COLO668 (cell line): ENCODE data around the gene EPHA6.

ENCODE experiments used
- DNase-seq: peaks from one replicate; lab custom pipeline; 2025; ENCODE audit not compliant: unreplicated experiment; lab: John Stamatoyannopoulos, UW

EPHA6 gene

GRCh38 chr3:96813820-96814650 is at the start of gene EPHA6:
EPHA6 (plus strand) TSS chr3:96814594.
- DNase-seq = peak; percentile 53

GRCh38 chr3:96776818-96777217 is 37.6 kb upstream of the EPHA6 start:
- DNase-seq = no peak

- no peak for DNase-seq
Observed at GRCh38 chr3:96779810-96780209, 34.6 kb upstream of the EPHA6 start.

DNA sequence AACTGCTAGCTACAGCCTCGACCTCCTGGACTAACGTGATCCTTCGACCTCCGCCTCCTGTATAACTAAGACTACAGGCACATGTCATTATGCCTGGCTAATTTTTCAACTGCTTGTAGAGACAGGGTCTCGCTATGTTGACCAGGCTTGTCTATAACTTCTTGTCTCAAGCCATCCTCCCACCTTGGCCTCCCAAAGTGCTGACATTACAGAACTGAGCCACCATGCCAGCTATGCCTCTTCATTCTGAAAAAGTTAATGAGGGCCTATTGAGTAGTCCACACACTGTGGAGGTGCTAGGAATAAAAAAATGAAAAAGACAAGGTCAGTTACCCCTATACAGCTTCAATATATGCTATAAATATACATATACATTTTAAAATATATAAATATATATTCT is 18.3 kb upstream of the EPHA6 start:
- DNase-seq = no peak

GRCh38 chr3:96803870-96804269 is 10.5 kb upstream of the EPHA6 start:
- no peak for DNase-seq

DNA sequence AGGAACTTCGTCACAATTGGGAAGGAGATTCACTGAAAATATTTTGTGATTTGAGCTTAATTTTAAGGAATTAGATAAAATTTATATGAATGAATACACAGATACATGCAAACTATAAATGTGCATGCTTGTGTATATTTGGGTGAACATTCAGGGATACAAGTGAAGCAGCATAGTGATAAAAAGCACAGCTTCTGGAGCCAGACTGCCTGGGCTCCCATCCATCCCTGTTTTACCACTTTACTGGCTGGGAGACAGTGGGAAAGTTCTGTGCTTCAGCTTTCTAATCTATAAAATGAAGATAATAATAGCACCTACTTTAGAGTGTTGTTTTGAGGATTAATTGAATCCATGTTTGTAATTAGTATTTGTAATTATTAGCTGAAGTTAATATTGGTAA is 8.1 kb upstream of the EPHA6 start:
- no peak for DNase-seq

DNA sequence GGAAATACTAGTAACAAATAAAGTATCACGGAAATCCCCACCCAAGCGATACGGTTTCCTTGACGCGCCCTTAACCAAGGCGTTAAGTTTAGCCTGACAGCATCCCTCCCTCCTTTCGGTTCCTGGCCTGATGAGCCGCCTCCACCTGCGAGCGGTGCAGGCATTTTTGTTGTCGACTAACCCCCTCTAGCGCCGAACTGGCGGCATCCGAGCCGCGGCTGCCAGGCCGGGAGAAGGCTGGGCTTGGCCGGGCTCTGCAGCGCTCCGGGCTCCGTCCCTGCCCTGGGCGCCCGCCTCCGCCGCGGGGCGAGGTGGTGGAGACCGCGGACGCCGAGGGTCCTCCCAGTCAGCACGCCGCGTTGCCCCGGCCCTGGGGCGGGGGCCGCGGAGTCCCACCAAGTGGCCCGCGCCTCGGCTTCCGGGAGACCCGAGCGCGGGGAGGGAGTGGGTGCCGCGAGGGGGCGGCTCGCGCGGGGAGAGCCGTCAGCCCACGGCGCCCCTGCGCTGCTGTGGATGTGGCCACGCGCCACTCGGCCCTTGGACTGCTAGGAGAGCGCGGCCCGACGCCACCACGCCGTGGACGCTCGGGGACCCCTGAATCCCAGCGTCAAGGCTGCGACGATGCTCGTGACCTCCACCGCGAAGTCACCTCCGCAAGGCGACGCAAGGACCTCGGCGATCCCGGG is 1.1 kb upstream of the EPHA6 start:
- peak; percentile 77 for DNase-seq

DNA sequence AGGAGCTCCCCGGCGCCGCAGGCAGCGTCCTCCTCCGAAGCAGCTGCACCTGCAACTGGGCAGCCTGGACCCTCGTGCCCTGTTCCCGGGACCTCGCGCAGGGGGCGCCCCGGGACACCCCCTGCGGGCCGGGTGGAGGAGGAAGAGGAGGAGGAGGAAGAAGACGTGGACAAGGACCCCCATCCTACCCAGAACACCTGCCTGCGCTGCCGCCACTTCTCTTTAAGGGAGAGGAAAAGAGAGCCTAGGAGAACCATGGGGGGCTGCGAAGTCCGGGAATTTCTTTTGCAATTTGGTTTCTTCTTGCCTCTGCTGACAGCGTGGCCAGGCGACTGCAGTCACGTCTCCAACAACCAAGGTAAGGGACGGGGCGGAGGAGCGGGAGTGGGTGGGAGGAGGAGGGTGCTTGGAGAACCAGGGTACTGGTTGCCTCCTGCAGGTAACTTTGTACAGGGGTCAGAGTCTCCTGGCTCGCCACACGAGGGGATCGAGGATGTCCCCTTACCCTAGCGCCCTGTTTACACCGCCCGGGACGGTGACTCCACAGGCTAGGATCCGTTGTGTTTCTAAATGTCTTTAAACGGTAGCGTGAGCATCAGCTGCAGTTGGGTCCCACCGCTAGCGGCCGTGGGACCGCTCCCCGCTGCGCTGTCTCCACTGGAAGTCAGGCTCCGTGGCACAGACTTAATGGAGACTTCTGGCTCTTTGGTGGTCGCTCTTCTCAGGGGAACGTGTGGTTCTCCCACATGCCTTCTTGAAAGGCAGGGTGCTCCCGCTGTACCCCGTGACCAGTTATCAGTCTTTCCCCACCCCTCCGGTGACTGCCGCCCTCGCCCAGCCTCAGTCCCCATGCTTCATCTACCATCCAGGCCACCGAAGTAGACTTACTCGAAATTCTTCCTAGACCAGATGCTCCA is 515 bp downstream of the EPHA6 start:
- no peak for DNase-seq

- DNase-seq = no peak
Observed at GRCh38 chr3:96831175-96831574, 16.8 kb downstream of the EPHA6 start.

GRCh38 chr3:96833301-96833700 is 18.9 kb downstream of the EPHA6 start:
- DNase-seq = no peak

DNA sequence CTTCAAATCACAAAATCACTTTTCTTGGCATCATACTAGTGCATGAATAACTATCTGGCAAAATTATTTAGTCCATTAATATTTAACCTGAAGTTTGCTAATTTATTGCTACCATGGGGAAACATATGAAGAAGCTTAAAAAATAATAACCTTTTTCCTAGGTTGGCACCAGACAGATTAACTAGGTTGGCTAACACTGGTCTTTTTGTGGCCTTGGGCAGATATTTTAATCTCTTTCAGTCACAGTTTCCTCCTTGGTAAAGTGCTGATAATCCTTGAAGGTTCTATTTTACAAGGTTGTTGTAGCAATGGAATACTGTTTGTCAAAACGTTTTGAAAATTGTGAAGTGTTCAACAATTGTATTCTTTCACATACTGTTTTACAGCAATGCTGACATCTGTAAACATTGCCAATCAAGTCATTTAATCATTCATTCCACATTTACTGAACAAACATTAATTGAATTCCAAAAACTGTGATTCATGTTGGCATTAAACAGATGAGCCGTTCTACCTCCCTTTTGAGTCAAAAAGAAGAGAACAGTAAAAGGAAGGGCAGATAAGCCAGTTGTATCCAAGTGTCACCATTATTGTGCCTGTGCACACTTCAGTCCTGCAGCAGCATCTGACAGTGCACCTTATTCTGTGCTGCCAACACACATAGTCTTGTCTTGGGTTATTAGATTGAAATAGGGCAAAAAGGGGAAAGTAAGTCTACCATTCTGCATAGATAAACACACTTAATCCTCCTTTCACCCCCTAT is 21.9 kb downstream of the EPHA6 start:
- no peak for DNase-seq

- DNase-seq = no peak
Observed at GRCh38 chr3:96843505-96844203, 29.3 kb downstream of the EPHA6 start.

DNA sequence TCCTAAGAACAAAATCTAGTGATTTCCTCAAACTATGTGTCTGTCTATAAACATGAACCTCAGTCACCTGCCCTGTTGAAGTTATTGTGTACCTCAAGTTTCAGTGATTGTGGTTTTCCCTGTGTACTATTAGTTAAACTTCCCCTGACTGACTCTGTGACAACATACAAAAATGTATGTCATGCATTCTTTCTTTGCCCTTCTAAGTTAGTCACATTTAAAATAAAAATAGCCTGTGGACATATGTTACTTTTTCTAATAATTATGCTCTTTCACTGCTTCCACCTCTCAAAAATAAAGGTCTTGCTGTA is 29.8 kb downstream of the EPHA6 start:
- DNase-seq = no peak

- no peak for DNase-seq
Observed at GRCh38 chr3:96852849-96853248, 38.5 kb downstream of the EPHA6 start.

DNA sequence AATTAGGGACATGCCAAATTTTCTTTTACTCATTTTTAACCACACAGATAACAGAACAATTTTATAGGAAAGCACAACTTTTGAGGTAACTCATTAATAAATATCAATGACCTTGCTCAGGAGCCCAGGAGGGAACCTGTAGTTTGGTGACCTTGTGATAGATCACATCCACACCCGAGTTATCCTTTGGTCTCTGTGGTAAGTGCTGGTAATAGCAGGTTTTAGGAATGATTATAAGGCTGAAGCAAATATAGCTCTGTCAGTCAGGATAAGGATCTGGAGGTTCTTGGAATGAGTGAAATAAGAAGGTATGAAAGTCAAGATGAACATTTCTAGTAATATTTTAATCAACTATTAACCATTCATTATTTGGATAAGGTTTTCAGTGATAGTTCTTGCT is 46.5 kb downstream of the EPHA6 start:
- no peak for DNase-seq

DNA sequence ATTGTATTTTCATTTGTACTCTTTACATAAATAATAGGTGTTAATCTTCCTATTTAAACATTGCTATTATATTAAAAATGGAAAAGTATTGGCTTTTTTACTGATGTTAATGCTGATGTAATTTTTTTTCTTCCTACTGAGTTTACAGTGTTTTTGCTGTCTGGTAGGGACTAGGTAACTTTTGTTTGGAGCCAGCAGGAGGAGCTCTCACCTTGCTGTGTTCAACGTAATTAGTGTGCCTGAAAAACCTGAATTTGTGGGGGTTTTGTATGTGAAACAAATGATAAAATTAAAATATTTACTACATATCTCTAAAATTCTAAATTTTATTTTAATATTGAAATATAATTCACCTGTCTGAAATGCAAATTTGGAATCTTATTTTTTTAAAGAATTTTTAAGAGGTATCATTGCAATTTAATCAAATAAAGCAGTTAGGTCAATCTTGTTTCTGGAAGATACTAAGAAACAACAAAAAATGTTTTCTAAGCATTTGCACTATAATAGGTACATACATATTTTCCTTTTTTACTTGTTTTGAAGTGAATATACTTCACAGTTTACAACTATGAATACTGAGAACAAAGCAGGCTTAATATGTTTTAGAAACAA is 48.8 kb downstream of the EPHA6 start:
- DNase-seq = peak; percentile 19

DNA sequence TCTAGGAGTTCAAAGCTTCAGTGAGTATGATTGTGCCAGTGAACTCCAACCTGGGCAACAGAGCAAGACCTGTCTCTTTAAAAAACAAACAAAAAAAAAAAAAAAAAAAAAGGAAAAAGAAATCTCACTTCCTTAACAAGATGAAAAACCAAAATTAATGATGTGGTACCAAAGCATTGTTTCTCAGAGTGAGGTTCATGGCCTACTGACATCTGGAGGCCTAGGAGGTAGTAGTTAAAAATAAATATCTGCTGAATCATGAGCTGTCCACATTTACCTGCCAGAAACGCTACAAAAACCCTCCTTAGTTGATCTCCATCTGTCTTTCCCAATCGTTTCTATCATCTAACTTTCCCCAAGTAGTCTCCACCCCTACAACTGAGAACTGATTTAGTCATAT is 51.2 kb downstream of the EPHA6 start:
- no peak for DNase-seq

GRCh38 chr3:96869316-96869715 is 54.9 kb downstream of the EPHA6 start:
- DNase-seq = no peak

GRCh38 chr3:96877510-96877909 is 63.1 kb downstream of the EPHA6 start:
- DNase-seq = no peak

GRCh38 chr3:96900031-96900430 is 85.6 kb downstream of the EPHA6 start:
- no peak for DNase-seq
